SK-N-SH (cell line): ENCODE results near the gene ITIH2.
"Not testable (repeated sequence)": the region's sequence is repeated elsewhere in the genome, so short reads cannot be mapped to it uniquely, and the experiment has no call there.

ENCODE experiments used
- EZH2phosphoT487 ChIP-seq: fragments of 200-600 bp; sonication (generic); IDR thresholded peaks from 2 replicates; pipeline ENCODE4 v1.6.1; 2017; ENCODE audit warnings: low read depth, mixed run types, mild to moderate bottlenecking, antibody characterized with exemption, moderate library complexity, borderline replicate concordance
- POLR2AphosphoS5 ChIP-seq: IDR thresholded peaks from 2 replicates; pipeline ENCODE4 v1.6.1; 2012; ENCODE audit warnings: low read depth, low read length
- RCOR1 ChIP-seq: fragments of 150-350 bp; IDR thresholded peaks from 2 replicates; pipeline ENCODE4 v1.6.1; 2017; ENCODE audit warnings: antibody characterized with exemption, low read length
- TF ChIP-seq, protein P1 (sequence below): fragments of 150-350 bp; IDR thresholded peaks from 2 replicates; pipeline ENCODE4 v1.6.1; 2016; ENCODE audit warnings: mild to moderate bottlenecking, low read depth, low read length
- TF ChIP-seq, protein P2 (sequence below): fragments of 200-600 bp; sonication (generic); IDR thresholded peaks from 2 replicates; pipeline ENCODE4 v1.6.1; 2017; ENCODE audit warnings: antibody characterized with exemption, mild to moderate bottlenecking, moderate library complexity
- TF ChIP-seq, protein P3 (sequence below): IDR thresholded peaks from 2 replicates; pipeline ENCODE4; 2012
- TF ChIP-seq, protein P4 (sequence below): IDR thresholded peaks from 2 replicates; pipeline ENCODE4 v1.4.0; 2012; ENCODE audit warnings: low read depth, borderline replicate concordance

DNA sequence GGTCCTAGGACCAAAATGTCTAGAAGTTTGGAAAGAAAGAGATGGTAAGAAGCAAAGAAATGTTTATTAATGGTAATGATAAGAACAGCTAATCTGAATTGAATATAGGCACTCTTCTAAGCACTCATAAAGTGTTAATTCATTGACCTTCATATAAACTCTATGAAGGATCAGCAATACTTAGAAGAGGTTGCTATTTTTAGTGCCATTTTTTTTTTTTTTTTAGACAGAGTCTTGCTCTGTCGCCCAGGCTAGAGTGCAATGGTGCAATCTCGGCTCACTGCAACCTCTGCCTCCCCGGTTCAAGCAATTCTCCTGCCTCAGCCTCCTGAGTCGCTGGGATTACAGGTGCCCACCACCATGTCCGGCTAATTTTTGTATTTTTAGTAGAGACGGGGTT lies 79.1 kb downstream of the ITIH2 start:
- TF ChIP-seq, protein P1, sequence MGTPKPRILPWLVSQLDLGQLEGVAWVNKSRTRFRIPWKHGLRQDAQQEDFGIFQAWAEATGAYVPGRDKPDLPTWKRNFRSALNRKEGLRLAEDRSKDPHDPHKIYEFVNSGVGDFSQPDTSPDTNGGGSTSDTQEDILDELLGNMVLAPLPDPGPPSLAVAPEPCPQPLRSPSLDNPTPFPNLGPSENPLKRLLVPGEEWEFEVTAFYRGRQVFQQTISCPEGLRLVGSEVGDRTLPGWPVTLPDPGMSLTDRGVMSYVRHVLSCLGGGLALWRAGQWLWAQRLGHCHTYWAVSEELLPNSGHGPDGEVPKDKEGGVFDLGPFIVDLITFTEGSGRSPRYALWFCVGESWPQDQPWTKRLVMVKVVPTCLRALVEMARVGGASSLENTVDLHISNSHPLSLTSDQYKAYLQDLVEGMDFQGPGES, result not testable (repeated sequence)
- TF ChIP-seq, protein P2, sequence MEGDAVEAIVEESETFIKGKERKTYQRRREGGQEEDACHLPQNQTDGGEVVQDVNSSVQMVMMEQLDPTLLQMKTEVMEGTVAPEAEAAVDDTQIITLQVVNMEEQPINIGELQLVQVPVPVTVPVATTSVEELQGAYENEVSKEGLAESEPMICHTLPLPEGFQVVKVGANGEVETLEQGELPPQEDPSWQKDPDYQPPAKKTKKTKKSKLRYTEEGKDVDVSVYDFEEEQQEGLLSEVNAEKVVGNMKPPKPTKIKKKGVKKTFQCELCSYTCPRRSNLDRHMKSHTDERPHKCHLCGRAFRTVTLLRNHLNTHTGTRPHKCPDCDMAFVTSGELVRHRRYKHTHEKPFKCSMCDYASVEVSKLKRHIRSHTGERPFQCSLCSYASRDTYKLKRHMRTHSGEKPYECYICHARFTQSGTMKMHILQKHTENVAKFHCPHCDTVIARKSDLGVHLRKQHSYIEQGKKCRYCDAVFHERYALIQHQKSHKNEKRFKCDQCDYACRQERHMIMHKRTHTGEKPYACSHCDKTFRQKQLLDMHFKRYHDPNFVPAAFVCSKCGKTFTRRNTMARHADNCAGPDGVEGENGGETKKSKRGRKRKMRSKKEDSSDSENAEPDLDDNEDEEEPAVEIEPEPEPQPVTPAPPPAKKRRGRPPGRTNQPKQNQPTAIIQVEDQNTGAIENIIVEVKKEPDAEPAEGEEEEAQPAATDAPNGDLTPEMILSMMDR, result not testable (repeated sequence)
- TF ChIP-seq, protein P3, sequence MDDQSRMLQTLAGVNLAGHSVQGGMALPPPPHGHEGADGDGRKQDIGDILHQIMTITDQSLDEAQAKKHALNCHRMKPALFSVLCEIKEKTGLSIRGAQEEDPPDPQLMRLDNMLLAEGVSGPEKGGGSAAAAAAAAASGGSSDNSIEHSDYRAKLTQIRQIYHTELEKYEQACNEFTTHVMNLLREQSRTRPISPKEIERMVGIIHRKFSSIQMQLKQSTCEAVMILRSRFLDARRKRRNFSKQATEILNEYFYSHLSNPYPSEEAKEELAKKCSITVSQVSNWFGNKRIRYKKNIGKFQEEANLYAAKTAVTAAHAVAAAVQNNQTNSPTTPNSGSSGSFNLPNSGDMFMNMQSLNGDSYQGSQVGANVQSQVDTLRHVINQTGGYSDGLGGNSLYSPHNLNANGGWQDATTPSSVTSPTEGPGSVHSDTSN, result not testable (repeated sequence)
- not testable (repeated sequence) for TF ChIP-seq EZH2phosphoT487, RCOR1, POLR2AphosphoS5
- TF ChIP-seq, protein P4, sequence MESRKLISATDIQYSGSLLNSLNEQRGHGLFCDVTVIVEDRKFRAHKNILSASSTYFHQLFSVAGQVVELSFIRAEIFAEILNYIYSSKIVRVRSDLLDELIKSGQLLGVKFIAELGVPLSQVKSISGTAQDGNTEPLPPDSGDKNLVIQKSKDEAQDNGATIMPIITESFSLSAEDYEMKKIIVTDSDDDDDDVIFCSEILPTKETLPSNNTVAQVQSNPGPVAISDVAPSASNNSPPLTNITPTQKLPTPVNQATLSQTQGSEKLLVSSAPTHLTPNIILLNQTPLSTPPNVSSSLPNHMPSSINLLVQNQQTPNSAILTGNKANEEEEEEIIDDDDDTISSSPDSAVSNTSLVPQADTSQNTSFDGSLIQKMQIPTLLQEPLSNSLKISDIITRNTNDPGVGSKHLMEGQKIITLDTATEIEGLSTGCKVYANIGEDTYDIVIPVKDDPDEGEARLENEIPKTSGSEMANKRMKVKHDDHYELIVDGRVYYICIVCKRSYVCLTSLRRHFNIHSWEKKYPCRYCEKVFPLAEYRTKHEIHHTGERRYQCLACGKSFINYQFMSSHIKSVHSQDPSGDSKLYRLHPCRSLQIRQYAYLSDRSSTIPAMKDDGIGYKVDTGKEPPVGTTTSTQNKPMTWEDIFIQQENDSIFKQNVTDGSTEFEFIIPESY, result not testable (repeated sequence)
